Fibroblast of upper back skin (primary cell): Measurements from ENCODE around the gene NRXN3.
"Not testable (repeated sequence)": the region's sequence is repeated elsewhere in the genome, so short reads cannot be mapped to it uniquely, and the experiment has no call there.

ENCODE experiments used
- DNase-seq: peaks from one replicate; pipeline ENCODE4 v3.0.0-alpha.2; 2013

Gene NRXN3

DNA sequence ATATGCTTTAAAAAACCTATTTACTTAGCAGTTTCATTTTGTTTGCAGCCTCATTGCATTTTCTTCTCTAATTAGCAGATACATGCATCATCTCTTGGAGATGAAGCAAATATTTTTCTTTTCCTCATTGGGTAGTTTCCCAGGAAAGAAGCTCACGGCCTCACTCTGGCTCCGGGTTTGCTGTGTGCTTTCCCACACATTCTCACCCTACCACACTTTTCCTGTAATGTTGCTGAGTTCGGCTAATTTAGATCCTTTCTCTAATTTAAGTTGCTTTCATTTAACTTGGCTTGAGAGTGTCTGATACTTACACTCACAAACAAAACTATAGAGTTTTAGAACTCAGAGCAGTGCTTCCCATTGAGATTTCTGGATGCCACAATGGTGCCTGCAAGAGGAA lies 928.2 kb downstream of the NRXN3 start:
- DNase-seq, result no peak

GRCh38 chr14:79100578-79100977 lies 930.4 kb downstream of the NRXN3 start:
- no peak for DNase-seq

DNA sequence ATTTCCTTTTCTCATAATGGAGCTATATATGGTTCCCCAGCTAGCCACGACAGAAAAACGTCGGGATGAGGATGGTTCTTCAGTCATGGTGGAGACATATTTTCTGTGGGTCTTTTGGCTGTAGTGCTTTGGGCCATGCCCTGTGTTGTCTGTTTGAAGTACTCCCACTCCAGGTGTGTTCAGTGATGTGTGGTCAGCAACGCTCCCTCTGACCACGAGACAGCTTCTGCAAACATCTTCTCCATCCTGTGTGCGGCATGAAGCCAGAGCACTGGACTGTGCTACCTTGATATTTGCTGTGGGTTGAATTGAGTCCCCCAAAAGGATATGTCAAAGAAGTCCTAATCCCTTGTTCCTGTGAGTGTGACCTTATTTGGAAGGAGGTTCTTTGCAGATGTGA lies 931.2 kb downstream of the NRXN3 start:
- DNase-seq, result no peak

DNA sequence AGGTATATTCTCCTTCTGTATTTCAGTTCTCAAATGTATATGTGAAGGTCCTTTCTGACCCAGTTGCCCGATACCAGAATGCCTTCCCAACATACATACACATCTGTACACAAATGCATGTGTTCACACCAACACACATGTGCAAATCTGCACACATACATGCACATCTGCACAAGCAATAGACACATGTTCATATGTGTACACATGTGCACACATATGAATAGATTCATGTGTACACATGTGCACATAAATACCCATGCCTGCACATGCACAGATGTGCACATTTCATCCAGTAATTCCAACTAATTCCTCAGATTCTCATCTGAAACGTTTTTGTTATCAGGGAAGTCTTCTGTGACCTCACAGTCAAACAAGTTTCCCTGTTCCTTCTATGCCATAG lies 933.6 kb downstream of the NRXN3 start:
- no peak for DNase-seq

DNA sequence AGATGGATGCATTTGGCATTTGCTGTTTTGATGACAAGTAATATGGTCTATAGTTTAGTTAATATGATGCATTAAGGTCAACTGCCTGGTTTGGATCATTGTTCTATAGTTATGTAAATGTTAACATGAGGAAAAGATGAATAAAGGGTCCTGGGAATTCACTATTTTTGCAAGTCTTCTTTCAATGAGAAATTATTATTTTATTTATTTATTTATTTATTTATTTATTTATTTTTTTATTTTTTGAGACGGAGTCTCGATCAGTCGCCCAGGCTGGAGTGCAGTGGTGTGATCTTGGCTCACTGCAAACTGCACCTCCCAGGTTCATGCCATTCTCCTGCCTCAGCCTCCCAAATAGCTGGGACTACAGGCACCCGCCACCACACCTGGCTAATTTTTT lies 940.4 kb downstream of the NRXN3 start:
- not testable (repeated sequence) for DNase-seq

- DNase-seq, result peak; percentile 30
These were observed 941.9 kb downstream of the NRXN3 start for GRCh38 chr14:79111987-79112501.

GRCh38 chr14:79117561-79117960 lies 947.4 kb downstream of the NRXN3 start:
- no peak for DNase-seq

GRCh38 chr14:79118291-79118690 lies 948.1 kb downstream of the NRXN3 start:
- no peak for DNase-seq

DNA sequence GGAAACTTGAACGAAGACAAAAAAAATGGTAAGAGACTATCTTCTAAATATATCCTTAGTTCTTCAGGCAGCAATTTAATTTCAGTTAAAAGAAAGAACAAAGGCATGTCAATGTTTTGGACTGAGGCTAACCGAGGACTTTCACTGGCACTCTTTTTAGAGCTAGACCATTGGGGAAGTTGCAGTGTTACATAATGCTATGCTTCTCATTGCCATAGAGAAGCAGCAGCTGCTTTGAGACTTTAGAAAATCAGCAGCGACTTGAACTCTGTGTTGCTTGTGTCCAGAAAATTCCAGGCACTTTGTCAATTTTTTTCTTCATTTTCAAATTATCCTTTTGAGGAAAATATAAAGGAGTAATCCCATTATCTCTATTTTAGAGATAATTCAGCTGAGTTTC lies 964.2 kb downstream of the NRXN3 start:
- DNase-seq, result no peak

DNA sequence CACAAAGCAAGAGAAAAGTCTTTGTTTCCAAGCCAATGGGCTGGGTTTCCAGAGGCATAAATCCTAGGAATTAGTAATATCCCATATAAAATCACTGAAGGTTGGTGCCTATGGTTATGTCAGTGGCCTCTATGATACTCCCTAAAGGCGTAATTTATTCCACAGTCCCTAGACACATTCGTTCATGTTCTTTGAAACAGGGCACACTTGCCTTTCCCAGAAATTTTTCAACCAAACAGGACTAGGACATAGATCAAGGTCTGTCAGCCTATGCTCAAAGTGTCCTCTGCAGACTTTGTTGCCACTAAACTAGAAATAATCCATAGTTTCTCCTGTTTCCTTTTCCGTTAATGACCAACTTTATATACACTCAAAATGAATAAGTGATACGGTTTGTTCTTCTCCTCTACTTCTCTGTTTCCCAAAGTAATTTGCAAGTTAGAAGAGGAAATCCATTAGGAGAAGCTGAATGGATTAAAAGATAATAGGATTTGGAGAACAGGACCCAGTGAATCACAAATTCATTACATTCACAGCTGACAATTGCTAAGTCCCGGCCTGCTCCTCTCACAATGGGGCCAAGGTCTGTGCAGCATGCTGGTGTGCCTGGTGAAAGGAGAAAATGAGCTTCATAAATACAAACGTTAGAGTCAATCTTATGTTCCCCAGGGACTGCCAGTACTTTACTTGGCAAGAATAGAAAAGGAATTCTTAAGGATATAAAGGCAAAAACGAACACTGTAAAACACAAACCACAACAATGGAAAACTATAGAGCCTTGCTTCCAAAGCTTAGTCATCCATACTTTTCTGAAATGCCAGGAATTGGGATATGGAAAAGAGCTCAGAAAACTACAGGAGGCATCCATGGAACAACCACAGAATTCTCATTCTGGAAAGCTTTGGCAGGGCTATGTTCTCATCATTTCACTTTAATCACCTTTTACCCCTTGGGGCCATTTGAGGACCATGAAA lies 966.2 kb downstream of the NRXN3 start:
- DNase-seq, result peak; percentile 83

DNA sequence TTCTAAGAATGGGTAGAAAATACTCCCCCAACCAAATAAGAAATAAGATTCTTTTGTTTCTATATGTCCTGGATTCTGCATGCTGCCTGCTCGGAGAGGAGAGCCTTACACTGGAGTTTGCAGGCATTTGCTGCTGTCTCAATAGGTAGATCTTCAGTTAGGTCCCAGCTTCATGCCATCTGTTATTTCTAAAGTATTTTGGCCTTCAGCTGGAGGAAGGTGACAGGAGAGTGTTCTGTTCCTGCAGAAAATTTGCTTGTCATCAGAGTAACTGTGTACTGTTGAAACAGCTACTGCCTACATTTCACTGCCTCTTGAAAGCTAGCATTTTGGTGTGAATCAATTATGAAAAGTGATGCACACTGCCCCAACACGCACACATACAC lies 966.9 kb downstream of the NRXN3 start:
- no peak for DNase-seq

DNA sequence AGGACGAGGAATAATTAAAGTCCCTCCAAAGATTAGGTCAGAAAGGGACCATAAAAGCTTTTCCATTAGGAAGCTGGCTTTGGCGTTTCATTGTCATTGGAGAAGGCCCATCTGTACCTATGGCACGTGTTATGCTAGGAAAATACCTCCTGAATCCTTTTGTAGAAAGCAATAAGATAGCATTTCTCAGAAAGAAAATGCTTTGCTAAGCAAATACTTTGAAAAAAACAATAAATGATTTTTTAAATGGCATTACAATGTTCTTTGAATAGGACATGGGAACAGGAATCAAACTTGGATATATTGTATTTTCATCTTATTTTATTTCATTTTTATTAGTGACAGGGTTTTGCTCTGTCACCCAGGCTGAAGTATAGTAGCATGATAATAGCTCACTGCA lies 967.7 kb downstream of the NRXN3 start:
- DNase-seq, result no peak

DNA sequence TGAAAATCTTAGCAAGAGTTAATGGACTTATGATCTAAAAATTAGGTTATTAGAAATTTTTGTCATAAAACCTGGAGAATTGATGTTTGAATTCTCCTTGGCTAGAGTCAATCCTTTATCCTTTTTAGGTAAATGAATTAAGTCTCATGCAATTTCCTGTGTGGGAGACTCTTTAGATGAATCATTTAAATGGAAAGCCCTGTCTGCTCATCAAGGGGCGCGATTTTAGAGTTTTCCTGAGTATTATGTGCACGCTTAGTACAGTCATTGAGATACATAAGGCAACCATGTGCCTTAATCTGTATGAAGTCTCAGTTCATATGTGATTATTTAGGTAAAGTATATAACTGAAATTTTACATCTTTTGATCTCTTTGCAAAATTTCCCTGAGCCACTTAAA lies 974.7 kb downstream of the NRXN3 start:
- DNase-seq, result peak; percentile 53

- DNase-seq, result no peak
These were observed 980.1 kb downstream of the NRXN3 start for GRCh38 chr14:79150226-79150625.

DNA sequence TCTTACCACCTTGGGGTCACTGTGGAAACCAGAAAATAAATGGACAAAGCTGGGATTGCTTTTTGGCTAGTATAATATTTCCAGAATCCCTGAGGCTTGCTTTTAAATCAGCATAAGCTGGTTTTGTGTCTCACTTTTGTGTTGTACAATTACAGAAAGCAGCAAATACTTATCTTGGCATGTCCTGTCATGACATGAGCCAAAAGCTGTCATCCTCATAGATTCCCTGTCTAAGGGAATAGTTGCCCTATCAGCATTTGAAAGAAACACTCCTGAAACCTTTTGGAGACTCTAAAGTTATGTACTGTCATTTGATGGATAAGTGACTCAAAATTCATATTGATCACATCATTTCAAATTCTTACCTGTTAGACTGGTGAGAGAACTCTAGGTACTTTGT lies 987.2 kb downstream of the NRXN3 start:
- no peak for DNase-seq

DNA sequence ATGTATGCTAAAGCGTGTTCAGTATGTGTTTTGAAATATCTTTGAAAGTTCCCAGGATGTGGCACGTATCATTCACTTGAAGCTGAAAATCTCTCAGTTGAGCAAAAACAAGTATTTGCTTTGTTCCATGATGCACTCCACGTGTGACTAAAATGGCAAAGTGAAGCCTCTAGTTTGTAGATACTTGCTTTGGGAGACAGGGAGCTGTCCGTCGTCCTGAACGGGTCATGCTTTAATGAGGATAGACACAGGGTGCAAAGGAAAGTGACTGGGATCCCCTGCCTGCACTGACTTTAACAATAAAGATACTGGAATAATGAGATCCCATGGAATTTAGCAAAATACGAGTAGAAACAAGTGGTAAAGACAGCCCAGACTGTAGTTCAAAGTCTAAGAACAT lies 991.4 kb downstream of the NRXN3 start:
- DNase-seq, result peak; percentile 48

- no peak for DNase-seq
These were observed 992.7 kb downstream of the NRXN3 start for GRCh38 chr14:79162833-79163232.

DNA sequence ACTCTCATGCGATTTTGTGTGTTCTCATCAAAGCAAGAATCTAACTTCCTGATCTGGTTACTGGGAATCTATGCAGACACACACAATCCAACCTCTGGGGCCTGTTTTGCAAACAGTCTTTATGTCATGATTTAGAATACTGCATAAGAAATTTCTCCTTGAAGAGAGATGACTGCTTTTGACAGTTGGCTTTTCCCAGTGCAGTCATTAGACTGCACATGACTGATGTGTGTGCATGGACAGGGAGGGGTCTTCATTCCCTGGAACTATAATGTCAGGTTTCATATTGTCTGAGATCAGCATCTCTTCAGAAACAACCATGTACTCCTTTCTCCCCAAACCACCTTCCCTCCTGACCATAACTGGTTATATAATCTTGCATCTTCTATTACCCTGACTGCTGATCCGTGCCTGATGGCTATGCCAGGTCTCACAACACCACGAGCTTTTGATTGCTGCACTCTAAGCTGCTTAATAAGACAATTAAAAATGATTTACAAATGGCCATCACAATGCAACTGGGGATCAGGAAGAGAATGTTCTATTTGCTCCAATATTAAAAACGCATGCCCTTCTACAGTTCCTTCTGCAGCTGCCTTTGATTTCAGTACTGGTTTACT lies 995.4 kb downstream of the NRXN3 start:
- no peak for DNase-seq

GRCh38 chr14:79166171-79166570 lies 996.0 kb downstream of the NRXN3 start:
- no peak for DNase-seq

- no peak for DNase-seq
These were observed 997.8 kb downstream of the NRXN3 start for GRCh38 chr14:79167957-79168356.

- DNase-seq, result no peak
These were observed 1005.5 kb downstream of the NRXN3 start for GRCh38 chr14:79175671-79176070.

DNA sequence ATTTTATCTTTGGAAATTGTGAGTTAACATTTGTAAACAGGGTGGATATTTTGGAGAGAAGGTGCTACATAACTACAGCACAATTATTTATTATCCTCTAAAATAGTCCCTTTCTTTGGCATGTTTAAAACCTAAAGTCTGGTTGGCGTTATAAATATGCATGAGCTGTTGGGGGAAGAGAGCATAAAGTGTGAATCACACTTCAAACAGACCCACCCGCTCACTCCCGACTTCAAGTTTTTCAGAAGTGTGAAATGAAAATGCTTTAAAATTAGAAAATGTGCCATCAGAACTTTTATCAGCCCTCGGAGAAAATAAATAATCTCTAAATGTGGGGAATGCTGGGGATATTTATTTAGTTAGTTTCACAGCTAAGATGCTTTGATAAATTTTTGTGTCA lies 1006.9 kb downstream of the NRXN3 start:
- DNase-seq, result no peak

DNA sequence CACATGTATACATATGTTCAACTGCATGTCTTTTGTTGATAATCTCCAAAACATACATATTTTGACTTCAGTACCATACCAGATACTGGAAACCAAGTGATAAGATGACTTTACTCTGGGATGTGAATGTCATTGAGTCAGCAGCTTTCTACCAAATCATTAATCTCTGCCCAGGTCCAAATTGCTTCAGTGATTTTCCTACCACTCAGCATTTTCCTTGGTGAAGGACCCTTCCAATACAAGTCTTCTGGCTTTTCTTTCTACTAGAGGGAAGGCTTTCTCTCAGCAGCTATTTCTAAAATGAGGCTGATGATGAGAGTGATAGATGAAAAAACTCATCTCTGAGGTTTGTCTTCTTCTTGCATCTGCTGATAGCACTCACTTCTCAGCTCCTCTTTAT lies 1008.5 kb downstream of the NRXN3 start:
- DNase-seq, result no peak

DNA sequence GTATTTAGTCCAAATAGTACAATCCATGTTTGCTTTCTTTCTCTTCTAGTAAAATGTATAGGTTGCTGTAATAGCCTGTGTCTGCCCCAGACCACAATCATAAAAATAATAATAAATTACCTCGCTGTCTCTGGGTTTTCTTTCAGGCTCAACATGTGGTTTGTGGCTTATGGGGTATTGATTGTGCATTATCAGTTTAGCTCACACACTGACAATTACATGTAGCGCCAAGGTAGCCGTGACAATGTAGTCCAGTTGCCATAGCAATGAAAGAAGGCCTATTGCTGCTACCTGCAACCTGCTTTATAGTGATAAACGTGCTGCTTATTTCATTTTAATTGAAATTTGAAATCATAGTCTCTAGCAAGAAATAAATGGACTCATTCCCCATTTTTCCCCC lies 1009.8 kb downstream of the NRXN3 start:
- DNase-seq, result no peak
